HepG2 (cell line): ENCODE results near the gene UQCC2. TPM values are rescaled to one million over a fixed set of nuclear protein-coding genes. Genes with fewer than 3 reads are reported as not detected.

Experiments
- CBX2 ChIP-seq, 2 experiments: fragments of 200-600 bp in 1 of 2; sonication (generic); formaldehyde crosslinking in 1 of 2; IDR thresholded peaks; 2 replicates each; pipeline versions ENCODE4 v1.7.0 to v1.8.1; 2018 to 2022; ENCODE audit warnings: low read depth in 2 of 2, low read length in 1 of 2, mild to moderate bottlenecking in 1 of 2, missing genetic modification reagents in 1 of 2
- HNRNPH1 ChIP-seq: fragments of 200-400 bp; formaldehyde crosslinking; optimal IDR thresholded peaks from 2 replicates; pipeline ENCODE3; 2017; ENCODE audit warnings: mild to moderate bottlenecking, low read depth, low read length
- MAZ ChIP-seq, 2 experiments: sonication (generic) in 1 of 2; formaldehyde crosslinking in 1 of 2; IDR thresholded peaks; 2 replicates each; pipeline versions ENCODE4 v1.5.0 to v1.6.1; 2012 to 2020; ENCODE audit warnings: low read depth in 2 of 2, mild to moderate bottlenecking in 2 of 2, borderline replicate concordance in 1 of 2, improper control_type of control experiment in 1 of 2, low read length in 1 of 2, missing genetic modification reagents in 1 of 2, moderate library complexity in 1 of 2
- NFE2 ChIP-seq: sonication (generic); formaldehyde crosslinking; IDR thresholded peaks from 2 replicates; pipeline ENCODE4 v1.4.0; 2020; ENCODE audit warnings: missing genetic modification reagents
- POLR2AphosphoS2 ChIP-seq: IDR thresholded peaks from 2 replicates; pipeline ENCODE4 v1.6.1; 2011; ENCODE audit warnings: low read depth, low read length, improper control_type of control experiment
- RORA ChIP-seq: sonication (generic); formaldehyde crosslinking; IDR thresholded peaks from 2 replicates; pipeline ENCODE4 v1.5.0; 2020; ENCODE audit warnings: mild to moderate bottlenecking, missing genetic modification reagents, moderate library complexity
- SIX1 ChIP-seq: sonication (generic); formaldehyde crosslinking; IDR thresholded peaks from 2 replicates; pipeline ENCODE4 v1.4.0; 2020; ENCODE audit warnings: missing genetic modification reagents, borderline replicate concordance
- SNRNP70 ChIP-seq: fragments of 200-400 bp; formaldehyde crosslinking; IDR thresholded peaks from 2 replicates; pipeline ENCODE4 v1.6.1; 2017; ENCODE audit warnings: mild to moderate bottlenecking, low read depth, low read length, moderate library complexity
- ZNF20 ChIP-seq: sonication (generic); formaldehyde crosslinking; IDR thresholded peaks from 2 replicates; pipeline ENCODE4 v1.4.0; 2020; ENCODE audit warnings: mild to moderate bottlenecking, moderate library complexity, missing genetic modification reagents
- ZNF205 ChIP-seq: IDR thresholded peaks from 2 replicates; pipeline ENCODE4 v1.6.1; 2018; ENCODE audit warnings: missing biosample characterization, missing genetic modification reagents
- ZNF598 ChIP-seq: sonication (generic); formaldehyde crosslinking; IDR thresholded peaks from 2 replicates; pipeline ENCODE4 v1.5.1; 2020; ENCODE audit warnings: mild to moderate bottlenecking, missing genetic modification reagents, borderline replicate concordance
- ZNF850 ChIP-seq: sonication (generic); formaldehyde crosslinking; conservative IDR thresholded peaks from 2 replicates; pipeline ENCODE4 v1.9.0; 2021; ENCODE audit warnings: mild to moderate bottlenecking, missing genetic modification reagents
- polyA plus RNA-seq, 8 experiments: library from polyadenylated mRNA; depleted of rRNA in 3 of 8; stranded (reverse) in 7 of 8; unstranded in 1 of 8; fragments of >200 nt; fragmentation: Illumina TruSeq in 4 of 8; extraction: Trizol in 4 of 8; gene quantifications; 2 replicates each; pipeline versions ENCODE4 v1.2.1 to v1.2.3, GENCODE V29; 2011 to 2016; ENCODE audit warnings: low read depth in 4 of 8, missing spikeins in 1 of 8, mixed read lengths in 1 of 8; ENCODE audit not compliant: insufficient read depth in 1 of 8
- total RNA-seq, 5 experiments: library from RNA; depleted of rRNA; stranded (reverse); fragments of >200 nt; fragmentation: Illumina TruSeq; extraction: Trizol; gene quantifications; 2 replicates each; pipeline ENCODE4 v1.2.3, GENCODE V29; 2016; ENCODE audit warnings: low read depth in 1 of 5
- TF ChIP-seq, protein P1 (sequence below), 2 experiments: sonication (generic) in 1 of 2; formaldehyde crosslinking in 1 of 2; IDR thresholded peaks; 2 replicates each; pipeline versions ENCODE4 v1.6.1 to v1.9.0; 2014 to 2022; ENCODE audit warnings: antibody characterized with exemption in 1 of 2, borderline replicate concordance in 1 of 2, inconsistent platforms in 1 of 2, low read depth in 1 of 2, missing genetic modification reagents in 1 of 2
- TF ChIP-seq, protein P2 (sequence below): sonication (generic); formaldehyde crosslinking; IDR thresholded peaks from 2 replicates; pipeline ENCODE4 v1.5.0; 2020; ENCODE audit warnings: missing genetic modification reagents, mild to moderate bottlenecking, borderline replicate concordance
- TF ChIP-seq, protein P3 (sequence below): sonication (generic); formaldehyde crosslinking; IDR thresholded peaks from 2 replicates; pipeline ENCODE4 v1.5.1; 2020; ENCODE audit warnings: missing genetic modification reagents, mild to moderate bottlenecking, borderline replicate concordance
- TF ChIP-seq, protein P4 (sequence below): sonication (generic); formaldehyde crosslinking; IDR thresholded peaks from 2 replicates; pipeline ENCODE4 v1.8.0; 2022; ENCODE audit warnings: mild to moderate bottlenecking, missing genetic modification reagents, moderate library complexity
- TF ChIP-seq, protein P5 (sequence below): sonication (generic); formaldehyde crosslinking; IDR thresholded peaks from 2 replicates; pipeline ENCODE4 v1.4.0; 2020; ENCODE audit warnings: mild to moderate bottlenecking, missing genetic modification reagents

UQCC2 gene
- total and polyA plus RNA-seq, 2 of the 13 experiments (the other 11 are each of a cell fraction or from before 2014, with no cell fraction given), result 82.4 to 238 TPM

DNA sequence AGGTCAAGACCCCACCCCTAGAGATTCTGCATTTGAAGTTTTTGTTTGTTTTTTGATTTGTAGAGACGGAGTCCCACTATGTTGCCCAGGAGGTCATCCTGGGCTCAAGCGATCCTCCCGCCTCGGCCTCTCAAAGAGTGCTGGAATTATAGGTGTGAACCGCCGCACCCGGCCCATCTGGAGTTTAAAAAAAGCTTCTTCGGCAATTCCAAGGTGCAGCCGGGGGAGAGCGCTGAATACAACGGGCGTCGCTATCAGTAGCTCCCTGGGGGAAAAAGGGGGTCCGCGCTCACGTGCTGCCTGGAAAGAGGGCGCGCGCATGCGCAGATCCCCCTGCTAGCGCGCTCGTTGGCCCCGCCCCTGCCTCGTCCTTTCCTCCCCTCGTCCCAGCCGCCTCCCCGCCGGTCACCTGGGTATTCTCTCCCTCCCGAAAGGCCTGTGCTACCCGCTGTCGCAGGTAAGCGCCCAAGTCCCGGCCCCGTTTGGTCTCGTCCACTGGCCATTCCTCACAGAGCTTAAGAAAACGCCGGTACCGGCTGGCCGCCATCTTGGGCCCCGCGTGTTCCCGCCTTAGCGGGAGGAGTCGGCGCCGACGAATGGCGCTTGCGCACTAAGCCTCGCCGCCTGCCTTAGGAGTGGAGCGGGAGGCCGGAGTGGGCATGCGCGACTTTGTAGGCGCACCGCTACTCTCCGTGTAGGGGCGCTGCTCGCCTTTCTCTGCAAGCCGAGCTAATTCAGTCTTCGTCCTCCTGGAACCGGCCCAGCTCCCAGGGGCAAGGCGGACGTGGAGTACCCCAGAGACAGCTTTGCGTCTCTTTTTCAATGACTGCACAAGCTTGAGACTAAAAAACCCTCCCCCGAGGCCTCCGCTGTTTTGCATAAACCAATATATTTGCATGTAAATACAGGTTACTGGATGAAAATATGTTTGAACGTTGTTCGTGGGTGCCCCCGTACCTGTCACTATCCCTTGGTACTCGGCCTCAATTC, at the start of gene UQCC2 (continued):
- TF ChIP-seq, protein P1, sequence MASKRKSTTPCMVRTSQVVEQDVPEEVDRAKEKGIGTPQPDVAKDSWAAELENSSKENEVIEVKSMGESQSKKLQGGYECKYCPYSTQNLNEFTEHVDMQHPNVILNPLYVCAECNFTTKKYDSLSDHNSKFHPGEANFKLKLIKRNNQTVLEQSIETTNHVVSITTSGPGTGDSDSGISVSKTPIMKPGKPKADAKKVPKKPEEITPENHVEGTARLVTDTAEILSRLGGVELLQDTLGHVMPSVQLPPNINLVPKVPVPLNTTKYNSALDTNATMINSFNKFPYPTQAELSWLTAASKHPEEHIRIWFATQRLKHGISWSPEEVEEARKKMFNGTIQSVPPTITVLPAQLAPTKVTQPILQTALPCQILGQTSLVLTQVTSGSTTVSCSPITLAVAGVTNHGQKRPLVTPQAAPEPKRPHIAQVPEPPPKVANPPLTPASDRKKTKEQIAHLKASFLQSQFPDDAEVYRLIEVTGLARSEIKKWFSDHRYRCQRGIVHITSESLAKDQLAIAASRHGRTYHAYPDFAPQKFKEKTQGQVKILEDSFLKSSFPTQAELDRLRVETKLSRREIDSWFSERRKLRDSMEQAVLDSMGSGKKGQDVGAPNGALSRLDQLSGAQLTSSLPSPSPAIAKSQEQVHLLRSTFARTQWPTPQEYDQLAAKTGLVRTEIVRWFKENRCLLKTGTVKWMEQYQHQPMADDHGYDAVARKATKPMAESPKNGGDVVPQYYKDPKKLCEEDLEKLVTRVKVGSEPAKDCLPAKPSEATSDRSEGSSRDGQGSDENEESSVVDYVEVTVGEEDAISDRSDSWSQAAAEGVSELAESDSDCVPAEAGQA (IDR thresholded peaks at IDR 0.05; ENCODE audit: low read depth), result peak; percentile 76
- TF ChIP-seq, protein P1 (CRISPR knock-in tag; IDR thresholded peaks at IDR 0.05; ENCODE audit: borderline replicate concordance), result no peak
- TF ChIP-seq ZNF598 (peak; percentile 91), SNRNP70 (no peak), HNRNPH1 (no peak), SIX1 (peak; percentile 30; the same call in 1 of the 2 replicates), ZNF850 (no peak), ZNF205 (CRISPR knock-in tag) (peak; percentile 57; the same call in 1 of the 2 replicates), RORA (CRISPR knock-in tag) (no peak), NFE2 (CRISPR knock-in tag) (no peak), MAZ (IDR thresholded peaks at IDR 0.05; ENCODE audit: borderline replicate concordance, low read depth, low read length) (peak; percentile 61; the same call in 1 of the 2 replicates), MAZ (CRISPR knock-in tag; IDR thresholded peaks at IDR 0.05; ENCODE audit: low read depth) (peak; percentile 93), CBX2 (IDR thresholded peaks at IDR 0.05; ENCODE audit: low read depth, low read length) (no peak), CBX2 (CRISPR knock-in tag; IDR thresholded peaks at IDR 0.05; ENCODE audit: low read depth) (peak; percentile 62), POLR2AphosphoS2 (peak; percentile 76; the same call in 1 of the 2 replicates), ZNF20 (CRISPR knock-in tag) (0 out of 2 replicates have a peak, but pooled peaks have one; percentile 63)
- TF ChIP-seq, protein P2, sequence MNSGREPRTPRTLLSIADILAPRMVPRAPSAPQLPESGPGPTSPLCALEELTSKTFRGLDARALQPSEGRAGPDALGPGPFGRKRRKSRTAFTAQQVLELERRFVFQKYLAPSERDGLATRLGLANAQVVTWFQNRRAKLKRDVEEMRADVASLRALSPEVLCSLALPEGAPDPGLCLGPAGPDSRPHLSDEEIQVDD (CRISPR knock-in tag), result peak; percentile 92
- TF ChIP-seq, protein P3, sequence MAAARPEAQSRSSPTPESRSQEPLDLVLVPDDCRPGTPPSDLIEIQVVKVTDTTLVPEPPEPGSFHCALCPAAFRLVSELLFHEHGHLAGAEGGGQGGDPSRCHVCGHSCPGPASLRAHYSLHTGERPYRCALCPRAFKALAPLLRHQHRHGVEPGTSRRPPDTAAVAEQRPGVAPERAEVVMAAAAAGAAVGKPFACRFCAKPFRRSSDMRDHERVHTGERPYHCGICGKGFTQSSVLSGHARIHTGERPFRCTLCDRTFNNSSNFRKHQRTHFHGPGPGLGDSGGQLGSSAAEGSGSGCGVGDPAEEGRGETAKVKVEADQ (CRISPR knock-in tag), result peak; percentile 94
- TF ChIP-seq, protein P4, sequence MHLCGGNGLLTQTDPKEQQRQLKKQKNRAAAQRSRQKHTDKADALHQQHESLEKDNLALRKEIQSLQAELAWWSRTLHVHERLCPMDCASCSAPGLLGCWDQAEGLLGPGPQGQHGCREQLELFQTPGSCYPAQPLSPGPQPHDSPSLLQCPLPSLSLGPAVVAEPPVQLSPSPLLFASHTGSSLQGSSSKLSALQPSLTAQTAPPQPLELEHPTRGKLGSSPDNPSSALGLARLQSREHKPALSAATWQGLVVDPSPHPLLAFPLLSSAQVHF (CRISPR knock-in tag), result peak; percentile 64
- TF ChIP-seq, protein P5, sequence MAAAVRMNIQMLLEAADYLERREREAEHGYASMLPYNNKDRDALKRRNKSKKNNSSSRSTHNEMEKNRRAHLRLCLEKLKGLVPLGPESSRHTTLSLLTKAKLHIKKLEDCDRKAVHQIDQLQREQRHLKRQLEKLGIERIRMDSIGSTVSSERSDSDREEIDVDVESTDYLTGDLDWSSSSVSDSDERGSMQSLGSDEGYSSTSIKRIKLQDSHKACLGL (CRISPR knock-in tag), result peak; percentile 96
